Activated CD4-positive, alpha-beta memory T cell treated with anti-CD3 and anti-CD28 coated beads, Interleukin-2, amount 10 ng/mL, durations not matched to agents 7 days and 5 days (primary cell): Measurements from ENCODE around the gene EEFSEC. TPM values are rescaled to one million over a fixed set of nuclear protein-coding genes. Genes with fewer than 3 reads are reported as not detected.

Experiments
- CTCF ChIA-PET: fragments of 350-600 bp; sonication (Branson Sonifier 250); formaldehyde crosslinking; loops from one replicate; lab custom pipeline; 2021; ENCODE audit warnings: antibody characterized with exemption, inconsistent platforms; lab: Charles Lee
- POLR2A ChIA-PET: fragments of 350-600 bp; sonication (Branson Sonifier 250); formaldehyde crosslinking; loops from one replicate; lab custom pipeline; 2021; ENCODE audit warnings: antibody characterized with exemption; lab: Charles Lee
- DNase-seq: peaks from one replicate; pipeline ENCODE4 v3.0.0-alpha.2; 2020
- H3K27ac Mint-ChIP-seq: one replicate; pipeline ENCODE4 v1.8.0; 2021; ENCODE audit warnings: mild to moderate bottlenecking, mixed read lengths
- H3K27me3 Mint-ChIP-seq: one replicate; pipeline ENCODE4 v1.8.0; 2021; ENCODE audit warnings: mixed read lengths
- H3K36me3 Mint-ChIP-seq: one replicate; pipeline ENCODE4 v1.8.0; 2021; ENCODE audit warnings: low read depth, mixed read lengths
- H3K4me1 Mint-ChIP-seq: one replicate; pipeline ENCODE4 v1.8.0; 2021; ENCODE audit warnings: mixed read lengths
- H3K4me3 Mint-ChIP-seq: one replicate; pipeline ENCODE4 v1.8.0; 2021; ENCODE audit warnings: mild to moderate bottlenecking, mixed read lengths
- H3K9me3 Mint-ChIP-seq: one replicate; pipeline ENCODE4 v1.8.0; 2021; ENCODE audit warnings: mixed read lengths
- total RNA-seq, 2 experiments: library from RNA; stranded (reverse); gene quantifications; one replicate each; pipeline ENCODE4 v1.2.3, GENCODE V29; 2021

EEFSEC gene
- total RNA-seq, 2 experiments from 2014 or later, result 14.5 to 15.0 TPM

DNA sequence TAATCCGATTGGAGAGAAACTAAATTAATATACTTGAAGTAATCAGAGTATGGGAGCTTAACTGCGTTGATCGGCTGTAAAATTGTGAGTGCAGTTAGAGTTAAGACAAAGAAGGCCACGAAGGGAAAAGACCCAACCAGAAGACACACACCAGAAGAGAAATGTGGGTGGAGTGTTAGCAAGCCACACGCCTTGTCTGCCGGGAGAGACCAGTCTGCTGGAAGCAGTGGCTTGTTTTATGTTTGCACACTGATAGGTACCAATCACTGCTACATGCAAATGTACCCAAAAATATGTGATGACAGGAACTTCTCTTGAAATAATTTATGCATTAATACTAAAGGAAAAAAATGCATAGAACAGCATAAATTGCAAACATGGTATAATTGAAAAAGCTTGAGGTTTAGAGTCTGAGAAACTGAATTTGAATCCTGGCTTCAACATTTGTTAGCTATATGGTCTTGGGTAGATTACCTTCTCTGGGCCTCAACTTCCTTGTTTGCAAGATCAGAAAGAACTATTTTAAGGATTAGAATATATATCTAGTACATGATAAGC lies 23.1 kb downstream of the EEFSEC start:
- H3K27me3 Mint-ChIP-seq, result no peaks in the 10 kb centered on the region
- no peak for DNase-seq
- no peak overlapping the region for H3K27ac Mint-ChIP-seq
- H3K36me3 Mint-ChIP-seq, result no peaks in the 10 kb centered on the region
- peaks cover 5% of the 10 kb centered on the region for H3K4me1 Mint-ChIP-seq
- no peak overlapping the region for H3K4me3 Mint-ChIP-seq
- no peaks in the 10 kb centered on the region for H3K9me3 Mint-ChIP-seq
- CTCF ChIA-PET, result interaction anchor here (2.1 kb wide), 1 partner anchor 81 kb away, joined by 5 read pairs; no protein-coding TSS in a partner anchor
- POLR2A ChIA-PET, result no interaction called here

DNA sequence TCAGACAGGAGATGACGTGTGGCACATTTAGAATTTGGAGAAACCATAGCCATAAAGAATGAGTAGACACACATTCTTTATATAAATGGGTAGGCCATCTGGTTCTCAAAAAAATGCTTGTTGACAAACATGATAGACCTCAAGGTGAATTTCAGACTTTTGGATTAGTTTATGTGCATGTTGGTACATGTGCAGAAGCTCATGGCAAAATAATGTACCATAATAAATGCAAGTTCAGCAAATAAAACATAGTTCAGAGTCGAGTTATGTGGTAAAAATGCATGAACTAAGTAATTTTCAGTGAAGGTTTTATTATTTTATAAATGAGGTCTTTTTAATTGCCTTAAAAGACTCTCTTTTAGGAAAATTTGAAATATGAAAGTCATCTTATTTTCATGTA lies 24.6 kb downstream of the EEFSEC start:
- no peaks in the 10 kb centered on the region for H3K9me3 Mint-ChIP-seq
- no peak for DNase-seq
- H3K4me3 Mint-ChIP-seq, result no peak overlapping the region
- peaks cover 5% of the 10 kb centered on the region for H3K4me1 Mint-ChIP-seq
- H3K36me3 Mint-ChIP-seq, result no peaks in the 10 kb centered on the region
- POLR2A ChIA-PET, result interaction anchor here (0.5 kb wide), 1 partner anchor 1229 kb away, joined by 3 read pairs; no protein-coding TSS in a partner anchor
- CTCF ChIA-PET, result no interaction called here
- H3K27me3 Mint-ChIP-seq, result no peaks in the 10 kb centered on the region
- no peak overlapping the region for H3K27ac Mint-ChIP-seq

DNA sequence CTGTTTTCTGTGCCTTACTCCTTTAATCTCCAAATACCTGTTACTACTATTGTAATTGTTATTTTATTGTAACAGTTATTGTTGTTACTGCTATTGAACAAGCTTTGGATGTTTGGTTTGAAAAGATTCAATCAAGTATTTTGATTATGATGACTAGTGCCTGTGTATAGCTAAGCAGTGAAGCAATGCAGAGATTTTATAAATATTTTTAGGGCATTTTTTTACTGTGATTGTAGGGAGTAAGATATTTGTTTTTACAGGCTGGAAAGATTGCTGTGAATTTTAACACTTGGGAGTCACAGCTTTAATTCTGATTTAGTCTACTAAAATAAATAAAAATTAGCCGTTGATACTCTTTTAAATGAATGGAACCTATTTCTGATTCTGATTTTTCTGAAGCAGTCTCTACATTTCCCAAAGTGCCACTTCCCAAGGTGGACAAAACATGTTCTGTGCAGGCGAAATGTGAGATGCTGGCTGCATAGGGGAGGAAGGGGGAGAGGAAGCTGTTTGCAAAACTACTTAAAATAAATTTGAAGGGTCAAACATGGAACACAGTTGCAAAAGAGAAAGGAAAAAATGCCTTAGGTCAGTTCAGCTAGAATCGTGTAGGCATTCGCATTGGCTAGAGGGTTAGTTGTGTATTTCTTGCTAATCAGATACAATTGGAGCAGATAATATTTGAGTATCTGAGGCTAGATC lies 25.7 kb downstream of the EEFSEC start:
- H3K27me3 Mint-ChIP-seq, result no peaks in the 10 kb centered on the region
- peaks cover 5% of the 10 kb centered on the region for H3K4me1 Mint-ChIP-seq
- ChIA-PET POLR2A (no interaction called here), CTCF (no interaction called here)
- H3K9me3 Mint-ChIP-seq, result no peaks in the 10 kb centered on the region
- H3K36me3 Mint-ChIP-seq, result no peaks in the 10 kb centered on the region
- no peak overlapping the region for H3K27ac Mint-ChIP-seq
- H3K4me3 Mint-ChIP-seq, result no peak overlapping the region
- DNase-seq, result no peak

DNA sequence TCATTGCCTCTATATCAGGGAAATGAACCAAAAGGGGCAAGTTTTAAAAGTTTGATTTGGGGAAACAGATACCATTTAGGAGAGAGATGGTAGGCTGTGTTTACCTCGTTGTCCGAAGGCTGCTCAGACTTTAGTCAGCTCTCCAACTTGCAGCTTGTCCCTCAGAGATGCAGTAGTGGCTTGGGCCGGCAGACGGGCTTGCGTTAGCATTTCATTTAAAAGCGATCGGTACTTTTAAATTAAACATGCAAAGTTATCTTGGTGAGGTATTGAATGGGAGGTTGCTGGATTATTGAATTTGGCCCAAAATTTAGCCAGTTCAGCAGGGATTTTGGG lies 26.2 kb downstream of the EEFSEC start:
- Mint-ChIP-seq H3K27me3 (no peaks in the 10 kb centered on the region), H3K36me3 (no peaks in the 10 kb centered on the region), H3K4me3 (no peak overlapping the region), H3K27ac (no peak overlapping the region), H3K9me3 (no peaks in the 10 kb centered on the region), H3K4me1 (peaks cover 5% of the 10 kb centered on the region)
- DNase-seq, result no peak
- ChIA-PET POLR2A (no interaction called here), CTCF (no interaction called here)

DNA sequence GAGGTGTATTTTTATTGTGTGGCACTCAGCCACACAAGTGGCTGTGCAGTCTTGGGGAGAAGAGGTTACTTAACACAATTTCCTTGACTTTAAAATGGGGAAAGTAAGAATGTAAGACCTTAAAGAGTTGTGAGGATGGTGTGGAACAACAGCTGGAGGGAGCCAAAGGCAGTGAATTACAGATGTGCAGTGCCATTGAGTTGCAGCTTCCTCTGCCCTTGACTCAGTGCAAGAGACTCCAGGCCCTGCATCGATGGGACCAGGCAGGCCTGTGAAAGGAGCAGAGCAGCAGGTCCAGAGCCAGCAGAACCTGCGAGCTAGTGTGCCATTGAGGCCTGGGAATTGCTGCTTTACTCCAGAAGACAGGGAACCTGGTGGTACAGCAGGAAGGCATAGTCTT lies 27.2 kb downstream of the EEFSEC start:
- no peak for DNase-seq
- ChIA-PET POLR2A (no interaction called here), CTCF (no interaction called here)
- Mint-ChIP-seq H3K36me3 (no peaks in the 10 kb centered on the region), H3K4me1 (peaks cover 5% of the 10 kb centered on the region), H3K4me3 (no peak overlapping the region), H3K27me3 (no peaks in the 10 kb centered on the region), H3K9me3 (no peaks in the 10 kb centered on the region), H3K27ac (no peak overlapping the region)

DNA sequence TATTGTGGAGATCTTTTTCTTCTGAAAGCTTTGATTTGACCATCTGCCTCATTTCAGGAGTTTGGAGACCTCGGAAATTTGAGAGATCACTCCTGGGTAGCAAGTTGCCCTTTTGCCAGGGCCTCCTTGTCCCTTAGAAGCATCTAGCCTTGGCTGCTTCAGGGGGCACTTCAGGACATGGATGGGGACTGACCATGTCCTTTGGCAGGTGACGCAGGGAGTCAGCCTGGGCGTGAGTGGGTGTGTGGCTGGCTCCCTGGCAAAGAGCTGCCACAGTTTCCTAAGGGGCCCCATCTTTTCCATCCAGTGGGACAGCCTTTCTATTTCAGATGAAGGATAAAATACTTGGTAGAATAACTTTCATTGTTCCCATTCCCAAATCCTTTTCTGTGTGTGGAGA lies 27.6 kb downstream of the EEFSEC start:
- ChIA-PET CTCF (no interaction called here), POLR2A (no interaction called here)
- Mint-ChIP-seq H3K4me3 (no peak overlapping the region), H3K9me3 (no peaks in the 10 kb centered on the region), H3K27me3 (no peaks in the 10 kb centered on the region), H3K4me1 (peaks cover 5% of the 10 kb centered on the region), H3K27ac (no peak overlapping the region), H3K36me3 (no peaks in the 10 kb centered on the region)
- no peak for DNase-seq

DNA sequence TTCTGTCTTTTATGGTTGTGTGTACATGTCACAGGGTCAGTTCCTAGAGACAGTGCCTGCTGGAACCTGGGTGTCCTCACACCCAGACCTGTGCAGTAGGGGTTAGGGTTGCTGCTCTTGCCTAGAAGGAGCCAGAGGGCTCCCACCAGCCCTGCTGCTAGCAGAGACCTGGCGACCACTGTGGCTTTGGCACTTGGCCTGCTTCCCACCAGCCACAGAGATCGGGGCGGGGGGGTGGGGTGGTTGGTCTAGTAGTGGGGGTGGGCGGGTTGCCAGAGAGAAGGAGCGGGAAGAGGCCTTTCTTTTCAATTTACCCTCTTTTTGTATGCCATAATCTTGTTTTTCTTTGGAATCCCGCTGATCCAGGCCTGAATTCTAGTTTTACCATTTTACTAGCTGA lies 29.4 kb downstream of the EEFSEC start:
- POLR2A ChIA-PET, result no interaction called here
- DNase-seq, result no peak
- no peaks in the 10 kb centered on the region for H3K9me3 Mint-ChIP-seq
- H3K27ac Mint-ChIP-seq, result no peak overlapping the region
- H3K4me3 Mint-ChIP-seq, result no peak overlapping the region
- no peaks in the 10 kb centered on the region for H3K27me3 Mint-ChIP-seq
- H3K36me3 Mint-ChIP-seq, result no peaks in the 10 kb centered on the region
- peaks cover 3% of the 10 kb centered on the region for H3K4me1 Mint-ChIP-seq
- CTCF ChIA-PET, result no interaction called here

DNA sequence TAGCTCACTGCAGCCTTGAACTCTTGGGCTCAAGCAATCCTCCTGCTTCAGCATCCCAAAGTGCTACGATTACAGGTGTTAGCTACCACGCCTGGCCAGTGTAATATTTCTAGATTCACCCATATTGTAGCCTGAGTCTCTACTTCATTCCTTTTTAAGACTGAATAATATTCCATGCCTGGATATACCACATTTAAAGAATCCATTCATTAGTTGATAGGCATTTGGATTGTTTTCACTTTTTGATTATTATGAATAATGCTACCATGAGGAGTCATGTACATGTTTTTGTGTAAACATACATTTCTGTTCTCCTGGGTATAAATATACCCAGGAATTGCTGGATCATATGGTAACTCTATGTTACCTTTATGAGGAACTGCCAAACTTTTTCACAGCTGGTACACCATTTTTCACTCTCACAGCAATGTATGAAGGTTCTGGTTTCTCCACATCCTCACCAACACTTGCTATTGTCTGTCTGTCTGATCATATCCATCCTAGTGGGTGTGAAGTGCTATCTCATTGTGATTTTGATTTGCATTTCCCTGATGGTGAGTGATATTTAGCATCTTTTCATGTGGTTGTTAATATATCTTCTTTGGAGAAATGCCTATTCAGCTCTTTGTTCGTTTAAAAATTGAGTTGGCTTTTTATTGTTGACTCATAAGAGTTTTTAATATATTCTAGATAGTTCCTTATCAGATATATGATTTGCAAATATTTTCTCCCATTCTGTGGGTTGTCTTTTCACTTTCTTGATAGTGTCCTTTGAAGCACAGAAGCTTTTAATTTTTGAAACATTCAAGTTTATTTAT lies 32.6 kb downstream of the EEFSEC start:
- no peak overlapping the region for H3K27ac Mint-ChIP-seq
- no peaks in the 10 kb centered on the region for H3K27me3 Mint-ChIP-seq
- no peaks in the 10 kb centered on the region for H3K4me1 Mint-ChIP-seq
- H3K4me3 Mint-ChIP-seq, result no peak overlapping the region
- ChIA-PET CTCF (no interaction called here), POLR2A (no interaction called here)
- no peaks in the 10 kb centered on the region for H3K36me3 Mint-ChIP-seq
- H3K9me3 Mint-ChIP-seq, result no peaks in the 10 kb centered on the region
- no peak for DNase-seq

DNA sequence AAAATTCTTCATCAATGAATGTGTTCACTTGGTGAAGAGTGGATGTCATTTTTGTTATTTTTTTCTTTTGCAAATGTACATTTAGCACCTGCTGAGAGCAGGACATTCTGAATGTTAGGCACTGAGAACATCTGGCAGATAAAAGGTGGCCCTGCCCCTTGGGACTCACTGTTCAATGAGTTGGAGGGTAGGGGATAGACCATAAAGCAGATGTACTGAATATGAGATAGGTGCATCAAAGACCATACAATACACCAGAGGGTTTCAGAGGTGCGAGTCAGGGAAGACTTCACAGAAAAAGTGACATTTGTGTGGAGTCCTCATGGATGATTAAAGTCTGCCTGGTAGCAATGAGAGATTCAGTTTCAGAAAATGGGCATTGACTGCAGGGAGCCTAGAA lies 34.2 kb downstream of the EEFSEC start:
- H3K9me3 Mint-ChIP-seq, result no peaks in the 10 kb centered on the region
- no peaks in the 10 kb centered on the region for H3K27me3 Mint-ChIP-seq
- ChIA-PET CTCF (interaction anchor here (1.0 kb wide), 1 partner anchor 39 kb away, joined by 3 read pairs; no protein-coding TSS in a partner anchor), POLR2A (no interaction called here)
- no peak for DNase-seq
- no peaks in the 10 kb centered on the region for H3K4me1 Mint-ChIP-seq
- H3K27ac Mint-ChIP-seq, result no peak overlapping the region
- no peaks in the 10 kb centered on the region for H3K36me3 Mint-ChIP-seq
- H3K4me3 Mint-ChIP-seq, result no peak overlapping the region

DNA sequence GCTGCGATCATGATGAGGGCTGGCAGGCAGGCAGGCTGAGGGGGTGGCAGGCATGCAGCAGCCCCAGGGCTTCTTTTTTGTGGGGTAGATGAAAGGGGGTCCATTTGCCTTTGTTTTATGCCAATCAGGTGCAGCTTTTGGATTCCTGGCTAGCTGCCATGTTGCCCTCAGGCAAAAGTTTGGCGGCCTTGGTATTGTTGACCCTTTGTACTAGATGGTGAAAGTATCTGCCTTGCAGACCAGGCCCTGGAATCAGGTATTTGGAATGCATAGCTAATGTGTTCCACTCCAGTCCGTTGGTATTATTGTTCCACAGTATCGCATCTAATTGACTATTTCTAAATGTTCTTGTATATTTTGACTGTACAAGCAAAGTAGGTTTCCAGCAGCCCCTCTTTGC lies 35.0 kb downstream of the EEFSEC start:
- Mint-ChIP-seq H3K36me3 (no peaks in the 10 kb centered on the region), H3K4me1 (no peaks in the 10 kb centered on the region), H3K4me3 (no peak overlapping the region), H3K27ac (no peak overlapping the region), H3K9me3 (no peaks in the 10 kb centered on the region), H3K27me3 (no peaks in the 10 kb centered on the region)
- CTCF ChIA-PET, result no interaction called here
- POLR2A ChIA-PET, result no interaction called here
- DNase-seq, result no peak

DNA sequence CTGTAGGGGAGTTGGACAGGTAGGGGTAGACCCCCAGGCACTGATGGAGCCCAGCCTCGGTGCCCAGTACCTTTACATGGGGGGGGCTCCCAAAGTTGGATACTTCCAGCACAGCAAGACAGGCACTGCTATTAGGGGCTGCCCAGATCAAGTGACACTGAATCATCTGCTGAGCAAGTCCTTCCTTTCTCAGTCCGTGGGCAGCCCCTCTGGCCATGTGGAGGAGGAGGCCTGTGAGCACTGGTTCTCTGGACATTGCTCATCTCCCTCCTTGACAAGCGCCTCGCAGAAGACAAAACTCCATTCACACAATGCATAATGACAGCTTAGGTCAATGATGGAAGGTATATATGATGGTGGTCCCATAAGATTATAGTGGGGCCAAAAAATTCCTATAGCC lies 35.7 kb downstream of the EEFSEC start:
- Mint-ChIP-seq H3K27ac (no peak overlapping the region), H3K9me3 (no peaks in the 10 kb centered on the region), H3K27me3 (no peaks in the 10 kb centered on the region), H3K4me1 (no peaks in the 10 kb centered on the region), H3K4me3 (no peak overlapping the region), H3K36me3 (no peaks in the 10 kb centered on the region)
- POLR2A ChIA-PET, result no interaction called here
- DNase-seq, result no peak
- CTCF ChIA-PET, result no interaction called here

DNA sequence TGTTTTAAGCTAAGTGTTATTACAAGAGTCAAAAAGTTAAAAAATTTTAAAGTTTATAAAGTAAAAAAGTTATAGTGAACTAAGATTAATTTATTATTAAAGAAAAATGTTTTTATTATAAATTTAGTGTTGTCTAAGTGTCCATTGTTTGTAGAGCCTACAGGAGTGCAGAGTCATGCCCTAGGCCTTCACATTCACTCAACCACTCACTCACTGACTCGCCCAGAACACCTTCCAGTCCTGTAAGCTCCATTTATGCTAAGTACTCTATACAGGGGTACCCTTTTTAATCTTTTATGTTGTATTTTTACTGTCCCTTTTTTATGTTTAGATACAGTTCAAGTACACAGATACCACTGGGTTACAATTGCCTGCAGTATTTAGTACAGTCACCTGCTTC lies 37.2 kb downstream of the EEFSEC start:
- no peaks in the 10 kb centered on the region for H3K36me3 Mint-ChIP-seq
- no peak overlapping the region for H3K4me3 Mint-ChIP-seq
- no peaks in the 10 kb centered on the region for H3K9me3 Mint-ChIP-seq
- no peak overlapping the region for H3K27ac Mint-ChIP-seq
- no peaks in the 10 kb centered on the region for H3K4me1 Mint-ChIP-seq
- ChIA-PET POLR2A (no interaction called here), CTCF (no interaction called here)
- H3K27me3 Mint-ChIP-seq, result no peaks in the 10 kb centered on the region
- DNase-seq, result no peak

DNA sequence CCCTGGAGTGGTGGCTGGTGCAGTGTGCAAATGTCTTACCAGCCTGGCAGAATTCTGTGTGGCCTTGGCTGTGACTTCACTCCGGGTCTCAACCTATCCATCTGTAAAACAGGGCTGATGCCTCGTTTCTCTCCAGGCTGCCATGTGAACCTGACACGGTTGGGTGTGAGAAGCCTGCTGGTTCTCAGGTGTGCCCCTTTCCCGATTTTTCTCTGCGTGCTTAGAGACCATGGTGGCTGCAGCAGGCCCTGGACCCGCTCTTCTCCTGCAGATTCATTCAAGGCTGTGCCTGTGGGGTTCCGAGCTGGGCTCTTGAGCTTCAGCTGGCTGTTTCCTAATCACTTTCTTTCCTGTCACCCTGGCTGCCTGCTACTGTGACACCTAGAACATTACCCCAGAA lies 38.9 kb downstream of the EEFSEC start:
- Mint-ChIP-seq H3K36me3 (no peaks in the 10 kb centered on the region), H3K4me3 (no peak overlapping the region), H3K27ac (no peak overlapping the region), H3K9me3 (no peaks in the 10 kb centered on the region), H3K4me1 (no peaks in the 10 kb centered on the region), H3K27me3 (no peaks in the 10 kb centered on the region)
- ChIA-PET POLR2A (no interaction called here), CTCF (no interaction called here)
- no peak for DNase-seq
